Forelimb muscle (tissue), 1 donor: ENCODE results near the gene IPPK. TPM values are rescaled to one million over a fixed set of nuclear protein-coding genes. Genes with fewer than 3 reads are reported as not detected.

Source experiments
- DNase-seq: peaks from one replicate; pipeline ENCODE4 v3.0.0-alpha.2; 2013; ENCODE audit warnings: low read depth
- polyA plus RNA-seq: library from polyadenylated mRNA; unstranded; fragments of 120-200 nt; gene quantifications from one replicate; pipeline ENCODE4 v1.2.1, GENCODE V29; 2013; ENCODE audit not compliant: insufficient read length

IPPK gene
- polyA plus RNA-seq, 1 donor = 7.2 TPM

GRCh38 chr9:92615790-92616189 lies 54.1 kb downstream of the IPPK start:
- DNase-seq = no peak

GRCh38 chr9:92614763-92615461 lies 55.0 kb downstream of the IPPK start:
- no peak for DNase-seq

- no peak for DNase-seq
Measured at GRCh38 chr9:92614123-92614510, 55.8 kb downstream of the IPPK start.

GRCh38 chr9:92613268-92614122 lies 56.4 kb downstream of the IPPK start:
- DNase-seq = no peak

GRCh38 chr9:92612816-92613215 lies 57.1 kb downstream of the IPPK start:
- DNase-seq = no peak

- DNase-seq = no peak
Measured at GRCh38 chr9:92612292-92612691, 57.6 kb downstream of the IPPK start.

GRCh38 chr9:92611621-92612285 lies 58.2 kb downstream of the IPPK start:
- no peak for DNase-seq

GRCh38 chr9:92610470-92611420 lies 59.2 kb downstream of the IPPK start:
- DNase-seq = no peak

- DNase-seq = no peak
Measured at GRCh38 chr9:92608909-92609445, 61.0 kb downstream of the IPPK start.

GRCh38 chr9:92608241-92608908 lies 61.6 kb downstream of the IPPK start:
- DNase-seq = no peak

- no peak for DNase-seq
Measured at GRCh38 chr9:92607773-92608172, 62.2 kb downstream of the IPPK start.

- no peak for DNase-seq
Measured at GRCh38 chr9:92607088-92607487, 62.8 kb downstream of the IPPK start.

- DNase-seq = no peak
Measured at GRCh38 chr9:92605224-92605623, 64.7 kb downstream of the IPPK start.

GRCh38 chr9:92603990-92604389 lies 65.9 kb downstream of the IPPK start:
- no peak for DNase-seq

- no peak for DNase-seq
Measured at GRCh38 chr9:92603100-92603499, 66.8 kb downstream of the IPPK start.

- DNase-seq = no peak
Measured at GRCh38 chr9:92602413-92602812, 67.5 kb downstream of the IPPK start.

- no peak for DNase-seq
Measured at GRCh38 chr9:92601451-92601850, 68.5 kb downstream of the IPPK start.

GRCh38 chr9:92600462-92601261 lies 69.3 kb downstream of the IPPK start:
- no peak for DNase-seq

- DNase-seq = no peak
Measured at GRCh38 chr9:92599938-92600461, 69.9 kb downstream of the IPPK start.
